Measurements from ENCODE around the gene GMDS.
A peak's percentile ranks its signal among the peaks of the same experiment; 100 is the strongest.

The GMDS gene

DNA sequence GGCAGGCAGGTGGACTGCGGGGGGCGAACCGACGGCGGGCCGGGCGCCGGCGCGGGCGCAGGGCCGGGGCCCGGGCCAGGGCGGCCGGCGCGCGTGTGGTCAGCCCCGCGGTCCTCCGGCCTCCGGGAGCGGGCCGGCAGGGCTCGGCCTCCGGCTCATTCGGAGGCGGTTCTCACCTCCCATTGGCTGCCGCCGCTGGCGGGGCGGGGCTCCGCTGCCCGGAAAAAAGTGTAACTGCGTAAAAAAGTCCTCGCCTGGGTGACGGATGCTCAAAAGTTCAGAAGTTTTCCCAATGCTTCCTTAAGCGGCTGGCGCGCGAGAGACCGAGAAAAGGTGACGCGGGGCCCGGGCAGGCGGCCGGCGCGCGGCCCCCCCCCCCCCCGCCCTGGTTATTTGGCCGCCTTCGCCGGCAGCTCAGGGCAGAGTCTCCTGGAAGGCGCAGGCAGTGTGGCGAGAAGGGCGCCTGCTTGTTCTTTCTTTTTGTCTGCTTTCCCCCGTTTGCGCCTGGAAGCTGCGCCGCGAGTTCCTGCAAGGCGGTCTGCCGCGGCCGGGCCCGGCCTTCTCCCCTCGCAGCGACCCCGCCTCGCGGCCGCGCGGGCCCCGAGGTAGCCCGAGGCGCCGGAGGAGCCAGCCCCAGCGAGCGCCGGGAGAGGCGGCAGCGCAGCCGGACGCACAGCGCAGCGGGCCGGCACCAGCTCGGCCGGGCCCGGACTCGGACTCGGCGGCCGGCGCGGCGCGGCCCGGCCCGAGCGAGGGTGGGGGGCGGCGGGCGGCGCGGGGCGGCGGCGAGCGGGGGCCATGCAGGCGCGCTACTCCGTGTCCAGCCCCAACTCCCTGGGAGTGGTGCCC lies 635.5 kb downstream of the GMDS start, which contains the start of gene FOXC1:
Gene FOXC1 (plus strand): TSS at position 268 of the 849 bp plus-strand sequence. CDS start 531 bp downstream, at position 799.
- Histone ChIP-seq H3K9ac (ENCODE audit: low read depth in 1 of 2, low read length in 2 of 2) (peak within 1 kb of the TSS in 1 of 2 donors; percentile 48), H3K9me3 (ENCODE audit: control insufficient read depth in 2 of 2, low read length in 2 of 2) (no peaks in the 10 kb centered on the region), H3K36me3 (ENCODE audit: control insufficient read depth in 2 of 2, insufficient read depth in 2 of 2, low read length in 2 of 2) (no peaks in the 10 kb centered on the region), H3K4me3 (ENCODE audit: low read length in 2 of 2) (peak within 1 kb of the TSS; percentile 52 to 63), H3K27ac (ENCODE audit: low read depth in 2 of 2, low read length in 2 of 2) (peak within 1 kb of the TSS; percentile 16 to 29), H3K4me1 (ENCODE audit: control insufficient read depth in 2 of 2, insufficient read depth in 2 of 2, low read length in 2 of 2) (peaks cover 19 to 20% of the 10 kb centered on the region in 2 donors), H3K27me3 (ENCODE audit: control insufficient read depth in 2 of 2, insufficient read depth in 2 of 2, low read length in 2 of 2) (peaks cover 60 to 79% of the 10 kb centered on the region in 2 donors)

DNA sequence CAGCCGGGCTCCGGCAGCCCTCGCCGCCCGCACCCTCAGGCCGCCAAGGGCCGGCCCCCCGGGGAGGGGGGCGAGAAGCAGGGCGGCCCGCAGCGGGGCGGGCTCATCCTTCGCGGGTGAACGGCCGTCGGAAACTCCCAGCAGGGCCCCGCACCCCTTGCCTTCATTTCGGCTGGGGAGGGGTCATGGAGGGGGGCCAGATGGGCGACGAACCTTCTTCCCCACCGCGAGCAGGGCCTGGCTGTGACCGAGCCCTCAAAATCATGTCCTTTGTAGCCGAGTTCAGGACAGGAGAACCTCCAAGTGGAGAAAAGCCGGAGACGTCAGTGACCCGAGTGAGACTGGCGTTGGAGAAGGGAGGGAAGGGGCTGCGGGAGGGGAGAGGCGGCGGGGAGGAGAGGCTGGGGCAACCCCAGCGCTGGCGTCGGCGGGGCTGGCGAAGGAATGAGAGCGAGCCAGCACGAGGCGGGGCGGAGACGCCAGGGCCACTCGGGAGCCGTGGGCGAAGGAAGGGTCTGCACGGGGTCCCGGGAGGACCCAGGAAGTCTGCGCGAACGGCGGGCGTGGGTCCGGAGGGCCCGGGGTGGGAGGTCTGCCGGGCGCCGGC lies 636.3 kb downstream of the GMDS start:
- H3K4me3 ChIP-seq (ENCODE audit: low read length in 2 of 2): peak overlapping the region; percentile 41 to 52
- peaks cover 65 to 78% of the 10 kb centered on the region in 2 donors for H3K27me3 ChIP-seq (ENCODE audit: control insufficient read depth in 2 of 2, insufficient read depth in 2 of 2, low read length in 2 of 2)
- H3K9me3 ChIP-seq (ENCODE audit: control insufficient read depth in 2 of 2, low read length in 2 of 2): no peaks in the 10 kb centered on the region
- peak overlapping the region in 1 of 2 donors; percentile 15 for H3K27ac ChIP-seq (ENCODE audit: low read depth in 2 of 2, low read length in 2 of 2)
- peak overlapping the region in 1 of 2 donors; percentile 48 for H3K9ac ChIP-seq (ENCODE audit: low read depth in 1 of 2, low read length in 2 of 2)
- no peaks in the 10 kb centered on the region for H3K36me3 ChIP-seq (ENCODE audit: control insufficient read depth in 2 of 2, insufficient read depth in 2 of 2, low read length in 2 of 2)
- peaks cover 24 to 28% of the 10 kb centered on the region in 2 donors for H3K4me1 ChIP-seq (ENCODE audit: control insufficient read depth in 2 of 2, insufficient read depth in 2 of 2, low read length in 2 of 2)

DNA sequence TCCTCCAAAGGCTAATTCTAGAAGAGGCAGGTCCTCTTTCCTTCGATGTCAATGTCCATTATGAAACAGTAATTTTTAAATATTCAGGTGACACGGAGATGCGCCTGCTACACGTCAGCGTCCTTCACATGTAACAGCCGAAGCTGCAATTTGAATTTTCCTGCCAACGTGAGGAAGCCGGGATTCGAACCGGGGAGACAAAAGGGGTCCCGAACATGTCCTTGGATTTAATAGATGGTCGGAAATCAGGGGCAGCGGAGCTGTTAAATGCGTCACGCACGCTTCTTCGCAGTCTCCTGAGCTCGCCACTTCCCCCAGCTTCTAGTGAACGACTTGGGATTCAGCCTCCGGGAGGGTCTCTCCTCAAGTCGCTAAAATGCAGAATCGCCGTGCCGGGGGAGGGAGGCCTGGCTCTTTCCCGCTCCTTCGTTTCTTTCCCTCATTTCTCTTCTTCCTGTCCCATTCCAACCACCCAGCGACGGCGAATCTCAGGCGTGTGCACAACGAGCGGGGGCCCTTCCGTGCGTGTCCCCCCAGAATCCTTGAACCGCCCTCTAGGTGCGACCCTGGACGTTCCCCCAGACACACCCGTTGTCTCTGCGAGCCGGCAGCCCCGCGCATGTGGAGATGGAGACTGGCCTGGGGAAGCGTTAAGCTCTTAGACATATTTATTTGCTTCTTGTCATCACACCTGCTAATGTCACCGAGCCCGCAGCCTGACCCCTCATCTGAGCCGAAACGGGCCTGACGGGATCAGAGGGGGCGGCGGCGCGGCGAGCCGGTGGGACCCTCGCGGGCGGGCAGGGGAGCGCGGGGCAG lies 637.0 kb downstream of the GMDS start:
- H3K9me3 ChIP-seq (ENCODE audit: control insufficient read depth in 2 of 2, low read length in 2 of 2): no peaks in the 10 kb centered on the region
- no peak overlapping the region for H3K27ac ChIP-seq (ENCODE audit: low read depth in 2 of 2, low read length in 2 of 2)
- H3K4me3 ChIP-seq (ENCODE audit: low read length in 2 of 2): no peak overlapping the region

DNA sequence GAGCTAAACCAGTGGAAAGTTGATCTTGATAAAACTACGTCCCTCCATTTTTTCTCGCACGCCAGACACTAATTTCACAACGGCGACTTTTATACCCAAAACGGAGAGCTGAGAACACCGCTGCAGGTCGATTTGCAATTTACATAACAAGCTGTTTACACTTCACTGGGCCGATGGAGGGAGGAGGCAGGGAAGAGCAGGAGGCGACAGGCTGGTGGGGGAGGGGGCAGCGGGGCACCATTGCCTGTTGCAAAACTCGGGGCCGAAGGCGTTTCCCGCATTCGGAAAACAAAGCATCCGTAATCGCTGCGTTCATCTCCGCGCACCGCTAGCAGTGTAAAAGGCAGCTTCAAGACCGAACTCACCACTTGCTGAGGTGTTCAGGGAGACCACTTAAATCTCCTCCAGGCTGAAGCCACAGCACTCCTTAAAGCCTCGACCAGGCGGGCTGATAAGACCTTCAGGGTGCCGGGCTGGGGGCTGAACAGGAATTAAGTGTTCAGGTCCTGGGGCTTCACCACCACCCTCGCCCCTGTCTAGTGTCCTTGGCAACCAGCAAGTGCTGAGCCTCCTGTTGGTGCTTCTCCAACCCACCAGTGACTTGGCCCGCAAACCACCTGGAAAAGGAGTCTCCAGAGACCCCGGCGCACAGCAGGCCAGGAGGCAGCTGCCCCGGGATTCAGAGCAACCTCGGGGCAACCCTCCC lies 637.7 kb downstream of the GMDS start:
- Histone ChIP-seq H3K9me3 (ENCODE audit: control insufficient read depth in 2 of 2, low read length in 2 of 2) (no peaks in the 10 kb centered on the region), H3K36me3 (ENCODE audit: control insufficient read depth in 2 of 2, insufficient read depth in 2 of 2, low read length in 2 of 2) (no peaks in the 10 kb centered on the region), H3K4me3 (ENCODE audit: low read length in 2 of 2) (no peak overlapping the region), H3K27me3 (ENCODE audit: control insufficient read depth in 2 of 2, insufficient read depth in 2 of 2, low read length in 2 of 2) (peaks cover 64 to 78% of the 10 kb centered on the region in 2 donors), H3K9ac (ENCODE audit: low read depth in 1 of 2, low read length in 2 of 2) (no peak overlapping the region), H3K4me1 (ENCODE audit: control insufficient read depth in 2 of 2, insufficient read depth in 2 of 2, low read length in 2 of 2) (peaks cover 22 to 31% of the 10 kb centered on the region in 2 donors), H3K27ac (ENCODE audit: low read depth in 2 of 2, low read length in 2 of 2) (no peak overlapping the region)

More for the DNA sequence above, 637.0 kb downstream of the GMDS start:
- Histone ChIP-seq H3K27me3 (ENCODE audit: control insufficient read depth in 2 of 2, insufficient read depth in 2 of 2, low read length in 2 of 2) (peaks cover 64 to 78% of the 10 kb centered on the region in 2 donors), H3K36me3 (ENCODE audit: control insufficient read depth in 2 of 2, insufficient read depth in 2 of 2, low read length in 2 of 2) (no peaks in the 10 kb centered on the region), H3K9ac (ENCODE audit: low read depth in 1 of 2, low read length in 2 of 2) (no peak overlapping the region), H3K4me1 (ENCODE audit: control insufficient read depth in 2 of 2, insufficient read depth in 2 of 2, low read length in 2 of 2) (peaks cover 22 to 31% of the 10 kb centered on the region in 2 donors)

DNA sequence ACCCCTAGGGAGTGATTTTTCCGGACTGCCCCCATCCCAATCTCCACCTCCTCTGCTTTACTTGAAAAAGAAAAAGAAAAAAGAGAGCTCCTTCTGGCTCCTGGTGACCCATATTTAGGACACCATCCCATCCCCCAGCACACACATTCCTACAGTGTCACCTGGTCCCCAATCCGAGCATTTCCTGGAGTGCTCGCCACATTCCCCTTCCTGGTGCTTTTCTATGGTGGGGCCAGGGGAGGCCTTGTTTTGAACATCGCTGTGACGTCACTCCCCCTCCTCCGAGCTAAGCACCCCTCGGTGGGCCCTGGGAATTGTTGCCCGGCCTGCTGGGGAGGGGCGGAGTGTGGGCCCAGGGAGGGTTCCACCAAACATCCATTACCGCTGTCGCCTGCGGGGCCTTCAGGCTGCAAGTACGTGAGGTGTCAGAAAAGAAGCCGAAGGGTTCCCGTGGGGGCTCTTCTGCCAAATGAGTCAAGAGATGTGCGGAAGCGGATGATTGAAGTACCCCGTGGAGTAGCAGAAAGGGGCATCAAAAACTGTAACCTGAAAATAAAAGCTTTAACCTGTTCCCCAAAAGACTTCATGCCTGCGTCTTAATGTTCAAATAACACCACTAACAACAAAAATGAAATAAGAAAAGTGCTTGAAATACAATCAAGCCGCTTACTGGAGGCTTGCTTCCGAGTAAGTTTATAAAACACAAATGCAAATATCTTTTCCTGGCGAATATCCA lies 638.5 kb downstream of the GMDS start:
- peaks cover 65 to 78% of the 10 kb centered on the region in 2 donors for H3K27me3 ChIP-seq (ENCODE audit: control insufficient read depth in 2 of 2, insufficient read depth in 2 of 2, low read length in 2 of 2)

DNA sequence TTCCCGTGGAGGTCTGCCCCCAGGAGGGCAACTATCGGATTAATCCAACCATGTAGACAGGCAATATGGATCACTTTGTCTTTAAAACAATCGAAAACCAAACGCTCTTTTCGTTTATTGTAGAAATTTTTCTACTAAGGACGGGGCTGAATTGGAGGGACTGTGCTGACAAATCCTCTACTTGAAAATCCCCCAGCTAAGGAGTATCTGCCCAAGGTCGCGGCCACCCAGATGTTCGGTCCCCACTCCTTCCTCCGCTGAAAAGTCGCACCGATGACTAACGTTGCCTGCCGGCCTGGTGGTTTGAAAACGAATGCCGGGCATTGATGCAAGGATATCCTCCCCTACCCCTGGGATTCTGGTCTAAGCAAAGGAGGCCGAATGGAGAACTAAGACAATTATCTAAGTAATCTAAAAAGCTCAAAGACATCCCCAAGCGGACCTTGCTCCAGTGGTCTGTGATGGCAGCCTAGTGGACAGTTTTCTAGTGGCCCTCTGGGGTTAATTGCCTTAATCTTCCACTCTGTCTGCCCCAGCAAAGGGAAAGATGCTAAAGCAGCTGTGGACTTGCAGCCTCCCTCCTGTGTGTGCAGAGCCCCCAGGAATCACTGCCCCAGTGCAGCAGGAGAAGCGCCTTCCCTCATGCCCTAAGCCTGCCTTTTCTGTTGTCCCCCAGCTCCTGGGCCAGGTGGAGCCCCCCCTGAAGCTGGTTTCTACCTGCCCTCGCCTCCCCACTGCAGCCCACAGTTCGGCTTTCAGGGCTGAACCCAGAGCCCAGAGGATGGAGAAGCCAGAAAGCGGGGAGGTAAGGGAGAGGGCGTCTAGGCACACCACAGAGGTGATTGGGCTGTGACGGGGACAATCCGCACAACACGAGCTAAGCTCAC lies 639.3 kb downstream of the GMDS start:
- peaks cover 21 to 32% of the 10 kb centered on the region in 2 donors for H3K4me1 ChIP-seq (ENCODE audit: control insufficient read depth in 2 of 2, insufficient read depth in 2 of 2, low read length in 2 of 2)
- no peaks in the 10 kb centered on the region for H3K9me3 ChIP-seq (ENCODE audit: control insufficient read depth in 2 of 2, low read length in 2 of 2)
- H3K27me3 ChIP-seq (ENCODE audit: control insufficient read depth in 2 of 2, insufficient read depth in 2 of 2, low read length in 2 of 2): peaks cover 67 to 84% of the 10 kb centered on the region in 2 donors
- H3K36me3 ChIP-seq (ENCODE audit: control insufficient read depth in 2 of 2, insufficient read depth in 2 of 2, low read length in 2 of 2): no peaks in the 10 kb centered on the region
- no peak overlapping the region for H3K4me3 ChIP-seq (ENCODE audit: low read length in 2 of 2)
- H3K27ac ChIP-seq (ENCODE audit: low read depth in 2 of 2, low read length in 2 of 2): no peak overlapping the region
- H3K9ac ChIP-seq (ENCODE audit: low read depth in 1 of 2, low read length in 2 of 2): no peak overlapping the region

More for the DNA sequence above, 638.5 kb downstream of the GMDS start:
- no peak overlapping the region for H3K4me3 ChIP-seq (ENCODE audit: low read length in 2 of 2)
- no peak overlapping the region for H3K27ac ChIP-seq (ENCODE audit: low read depth in 2 of 2, low read length in 2 of 2)
- H3K9me3 ChIP-seq (ENCODE audit: control insufficient read depth in 2 of 2, low read length in 2 of 2): no peaks in the 10 kb centered on the region
- no peaks in the 10 kb centered on the region for H3K36me3 ChIP-seq (ENCODE audit: control insufficient read depth in 2 of 2, insufficient read depth in 2 of 2, low read length in 2 of 2)
- peaks cover 21 to 31% of the 10 kb centered on the region in 2 donors for H3K4me1 ChIP-seq (ENCODE audit: control insufficient read depth in 2 of 2, insufficient read depth in 2 of 2, low read length in 2 of 2)
- H3K9ac ChIP-seq (ENCODE audit: low read depth in 1 of 2, low read length in 2 of 2): no peak overlapping the region

DNA sequence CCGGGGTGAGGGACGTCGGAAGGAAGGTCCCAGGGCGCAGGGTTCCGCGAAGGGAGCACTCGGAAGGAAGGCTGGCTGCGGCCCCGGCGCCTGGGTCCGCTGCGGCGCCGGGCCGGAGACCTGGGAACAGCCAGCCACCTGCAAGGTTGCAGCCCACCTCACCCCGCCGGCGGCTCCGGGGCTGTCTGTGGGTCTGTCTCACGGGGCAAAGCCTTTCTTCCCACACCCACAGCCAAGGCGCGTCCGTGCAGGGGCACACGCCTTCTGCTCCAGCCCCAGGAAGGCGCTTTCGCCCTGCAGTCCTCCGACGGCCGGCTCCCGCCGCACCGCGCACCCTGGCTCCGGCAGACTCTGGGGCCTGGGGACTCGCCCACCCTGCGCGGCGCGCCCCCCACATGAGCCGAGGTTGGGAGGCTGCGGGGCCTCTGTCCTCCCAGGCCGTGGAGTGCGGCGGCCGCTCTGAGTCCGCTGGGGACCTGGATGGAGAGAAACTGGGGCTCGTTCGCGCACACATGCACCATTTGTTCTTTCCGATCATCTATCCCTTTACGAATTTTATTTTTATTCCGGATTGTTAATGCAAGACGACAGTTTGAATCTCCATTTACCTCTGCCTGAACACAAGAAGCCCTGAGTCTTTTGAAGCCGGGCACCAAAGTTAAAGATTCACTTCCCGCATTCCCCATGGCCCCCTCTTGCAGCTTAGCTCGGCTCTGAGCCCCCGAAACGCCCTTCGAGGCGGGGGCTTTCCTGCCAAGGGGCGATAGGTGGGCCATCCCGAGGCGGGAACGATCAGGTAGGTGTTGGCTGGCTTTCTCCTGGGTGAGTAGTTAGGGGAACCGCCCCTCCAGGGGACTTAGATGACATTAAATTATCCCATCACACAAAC lies 640.2 kb downstream of the GMDS start:
- H3K9ac ChIP-seq (ENCODE audit: low read depth in 1 of 2, low read length in 2 of 2): no peak overlapping the region
- H3K36me3 ChIP-seq (ENCODE audit: control insufficient read depth in 2 of 2, insufficient read depth in 2 of 2, low read length in 2 of 2): no peaks in the 10 kb centered on the region
- peak overlapping the region; percentile 37 to 41 for H3K4me3 ChIP-seq (ENCODE audit: low read length in 2 of 2)
- no peak overlapping the region for H3K27ac ChIP-seq (ENCODE audit: low read depth in 2 of 2, low read length in 2 of 2)
- no peaks in the 10 kb centered on the region for H3K9me3 ChIP-seq (ENCODE audit: control insufficient read depth in 2 of 2, low read length in 2 of 2)
- peaks cover 22 to 31% of the 10 kb centered on the region in 2 donors for H3K4me1 ChIP-seq (ENCODE audit: control insufficient read depth in 2 of 2, insufficient read depth in 2 of 2, low read length in 2 of 2)
- peaks cover 69 to 86% of the 10 kb centered on the region in 2 donors for H3K27me3 ChIP-seq (ENCODE audit: control insufficient read depth in 2 of 2, insufficient read depth in 2 of 2, low read length in 2 of 2)
